OCI-LY7 (cell line): Measurements from ENCODE around the gene KLK11. TPM values are rescaled to one million over a fixed set of nuclear protein-coding genes. Genes with fewer than 3 reads are reported as not detected.
"Not testable (repeated sequence)": the region's sequence is repeated elsewhere in the genome, so short reads cannot be mapped to it uniquely, and the experiment has no call there.

Experiments used
- BruUV-seq: library from RNA; stranded (reverse); fragments of 400-500 nt; replicated peaks from 2 replicates; lab custom pipeline; 2021; lab: Mats Ljungman, UMichigan
- CTCF ChIA-PET: fragments of 300-600 bp; sonication (Branson Sonifier 250); formaldehyde crosslinking; loops from one replicate; lab custom pipeline; 2022; ENCODE audit warnings: antibody characterized with exemption; ENCODE audit not compliant: unreplicated experiment; lab: Charles Lee
- POLR2A ChIA-PET: fragments of 300-600 bp; sonication (Branson Sonifier 250); formaldehyde crosslinking; loops from one replicate; lab custom pipeline; 2022; ENCODE audit warnings: antibody characterized with exemption; lab: Charles Lee
- DNase-seq: peaks from one replicate; pipeline ENCODE4 v3.0.0-alpha.2; 2015; ENCODE audit warnings: low spot score
- H2AFZ ChIP-seq: fragments of 200-600 bp; sonication (generic), shearing (Covaris generic); 2 replicates; pipeline ENCODE4 v1.6.1; 2014; ENCODE audit warnings: mild to moderate bottlenecking, antibody characterized with exemption, low read length, moderate library complexity
- H3K27ac ChIP-seq: fragments of 200-600 bp; sonication (generic); 2 replicates; pipeline ENCODE4 v1.5.1; 2014; ENCODE audit warnings: mixed run types, low read depth, mild to moderate bottlenecking, moderate library complexity, low read length, inconsistent platforms; ENCODE audit not compliant: poor library complexity, severe bottlenecking
- H3K36me3 ChIP-seq: fragments of 200-600 bp; sonication (generic); 2 replicates; pipeline ENCODE4 v1.6.1; 2014; ENCODE audit warnings: mild to moderate bottlenecking, antibody characterized with exemption, low read length, moderate library complexity, mixed read lengths; ENCODE audit not compliant: insufficient read depth
- H3K4me1 ChIP-seq: fragments of 200-600 bp; sonication (generic); 2 replicates; pipeline ENCODE4 v1.5.1; 2014; ENCODE audit warnings: mild to moderate bottlenecking, low read length; ENCODE audit not compliant: insufficient read depth, poor library complexity, severe bottlenecking
- H3K4me2 ChIP-seq: fragments of 200-600 bp; sonication (generic); 2 replicates; pipeline ENCODE4 v1.6.1; 2014; ENCODE audit warnings: mild to moderate bottlenecking, low read length
- H3K4me3 ChIP-seq: fragments of 200-600 bp; sonication (generic); 2 replicates; pipeline ENCODE4 v1.5.1; 2014; ENCODE audit warnings: mild to moderate bottlenecking, low read depth, low read length; ENCODE audit not compliant: poor library complexity, severe bottlenecking
- H3K79me2 ChIP-seq: fragments of 200-600 bp; sonication (generic); 2 replicates; pipeline ENCODE4 v1.6.1; 2016; ENCODE audit warnings: low read depth, mild to moderate bottlenecking, low read length, moderate library complexity, mixed read lengths; ENCODE audit not compliant: insufficient read depth
- H3K9me2 ChIP-seq: fragments of 200-600 bp; sonication (generic); 2 replicates; pipeline ENCODE4 v1.6.1; 2016; ENCODE audit warnings: mild to moderate bottlenecking, low read length, mixed read lengths; ENCODE audit not compliant: insufficient read depth
- H3K9me3 ChIP-seq: fragments of 200-600 bp; sonication (generic); 2 replicates; pipeline ENCODE4 v1.6.1; 2014; ENCODE audit warnings: mild to moderate bottlenecking, mixed run types, low read length, mixed read lengths
- H4K20me1 ChIP-seq: fragments of 200-600 bp; sonication (generic); 2 replicates; pipeline ENCODE4 v1.6.1; 2014; ENCODE audit warnings: mild to moderate bottlenecking, antibody characterized with exemption, low read length, moderate library complexity, mixed read lengths; ENCODE audit not compliant: insufficient read depth
- EZH2phosphoT487 ChIP-seq: fragments of 200-600 bp; sonication (generic); IDR thresholded peaks from 2 replicates; pipeline ENCODE4 v1.6.1; 2018; ENCODE audit warnings: low read depth, borderline replicate concordance, mild to moderate bottlenecking, mixed run types, antibody characterized with exemption, low read length, moderate library complexity, mixed read lengths
- intact Hi-C: fragments of 100-400 bp; cut with micrococcal nuclease; formaldehyde crosslinking; loops from one replicate; pipeline ENCODE4 v1.10.0; 2022; ENCODE audit not compliant: unreplicated experiment
- total RNA-seq, 2 experiments: library from RNA; depleted of rRNA in 1 of 2; stranded (reverse); fragments of >200 nt in 1 of 2; shearing (Covaris generic) in 1 of 2; gene quantifications; 2 replicates each; pipeline ENCODE4 v1.2.3, GENCODE V29; 2014 to 2022
- TF ChIP-seq, protein P1 (sequence below): fragments of 200-600 bp; sonication (generic); conservative IDR thresholded peaks from 2 replicates; pipeline ENCODE4 v1.5.1; 2014; ENCODE audit warnings: mild to moderate bottlenecking, antibody characterized with exemption, low read length, moderate library complexity, mixed read lengths

KLK11 gene
- total RNA-seq, 2 experiments from 2014 or later, result not detected

DNA sequence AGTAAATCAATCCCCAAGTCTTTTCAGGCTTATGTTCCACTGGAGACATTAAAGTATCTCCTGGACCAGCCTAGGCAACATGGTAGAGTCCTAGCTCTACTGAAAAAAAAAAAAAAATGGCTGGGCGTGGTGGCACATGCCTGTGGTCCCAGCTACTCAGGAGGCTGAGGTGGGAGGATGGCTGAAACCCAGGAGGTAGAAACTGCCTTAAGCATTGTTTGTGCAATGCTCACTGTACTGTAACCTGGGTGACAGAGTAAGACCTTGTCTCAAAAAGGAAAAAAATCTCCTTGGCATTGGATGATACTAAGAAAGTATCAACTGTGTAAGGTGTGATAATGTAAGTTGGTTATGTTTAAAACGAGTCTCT, 33.8 kb downstream of the KLK11 start:
- Histone ChIP-seq H3K4me2 (no peak overlapping the region), H3K27ac (no peak overlapping the region), H3K36me3 (no peaks in the 10 kb centered on the region), H3K9me3 (peaks cover 12% of the 10 kb centered on the region; the same call in 1 of the 2 replicates), H3K4me3 (no peak overlapping the region), H2AFZ (no peak overlapping the region), H3K79me2 (no peaks in the 10 kb centered on the region), H3K9me2 (no peaks in the 10 kb centered on the region), H3K4me1 (no peaks in the 10 kb centered on the region), H4K20me1 (no peaks in the 10 kb centered on the region)
- intact Hi-C loops, result no loop called here
- no peak for DNase-seq
- TF ChIP-seq EZH2phosphoT487, result no peak
- TF ChIP-seq, protein P1, sequence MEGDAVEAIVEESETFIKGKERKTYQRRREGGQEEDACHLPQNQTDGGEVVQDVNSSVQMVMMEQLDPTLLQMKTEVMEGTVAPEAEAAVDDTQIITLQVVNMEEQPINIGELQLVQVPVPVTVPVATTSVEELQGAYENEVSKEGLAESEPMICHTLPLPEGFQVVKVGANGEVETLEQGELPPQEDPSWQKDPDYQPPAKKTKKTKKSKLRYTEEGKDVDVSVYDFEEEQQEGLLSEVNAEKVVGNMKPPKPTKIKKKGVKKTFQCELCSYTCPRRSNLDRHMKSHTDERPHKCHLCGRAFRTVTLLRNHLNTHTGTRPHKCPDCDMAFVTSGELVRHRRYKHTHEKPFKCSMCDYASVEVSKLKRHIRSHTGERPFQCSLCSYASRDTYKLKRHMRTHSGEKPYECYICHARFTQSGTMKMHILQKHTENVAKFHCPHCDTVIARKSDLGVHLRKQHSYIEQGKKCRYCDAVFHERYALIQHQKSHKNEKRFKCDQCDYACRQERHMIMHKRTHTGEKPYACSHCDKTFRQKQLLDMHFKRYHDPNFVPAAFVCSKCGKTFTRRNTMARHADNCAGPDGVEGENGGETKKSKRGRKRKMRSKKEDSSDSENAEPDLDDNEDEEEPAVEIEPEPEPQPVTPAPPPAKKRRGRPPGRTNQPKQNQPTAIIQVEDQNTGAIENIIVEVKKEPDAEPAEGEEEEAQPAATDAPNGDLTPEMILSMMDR, result no peak
- BruUV-seq, result no TSS peak
- ChIA-PET CTCF (no interaction called here), POLR2A (no interaction called here)

DNA sequence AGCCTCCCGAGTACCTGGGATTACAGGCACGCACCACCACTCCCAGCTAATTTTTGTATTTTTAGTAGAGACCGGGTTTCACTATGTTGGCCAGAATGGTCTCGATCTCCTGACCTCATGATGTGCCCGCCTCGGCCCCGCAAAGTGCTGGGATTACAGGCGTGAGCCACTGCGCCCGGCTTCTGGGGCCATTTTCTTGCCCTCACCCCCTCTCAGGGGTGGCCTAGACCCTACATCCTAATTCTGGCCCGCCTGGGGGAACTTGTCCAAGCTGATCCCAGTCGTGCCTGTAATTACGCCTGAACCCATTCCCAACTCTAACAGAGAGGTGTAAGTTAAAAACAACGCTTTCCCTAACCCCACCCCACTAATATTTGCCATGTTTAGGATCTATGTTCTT, 42.0 kb downstream of the KLK11 start:
- H3K4me1 ChIP-seq, H2AFZ ChIP-seq, BruUV-seq, POLR2A ChIA-PET, CTCF ChIA-PET, H3K27ac ChIP-seq, H4K20me1 ChIP-seq, H3K79me2 ChIP-seq, H3K4me3 ChIP-seq, H3K36me3 ChIP-seq, H3K9me3 ChIP-seq, intact Hi-C loops, H3K4me2 ChIP-seq, H3K9me2 ChIP-seq, DNase-seq: not testable (repeated sequence)

DNA sequence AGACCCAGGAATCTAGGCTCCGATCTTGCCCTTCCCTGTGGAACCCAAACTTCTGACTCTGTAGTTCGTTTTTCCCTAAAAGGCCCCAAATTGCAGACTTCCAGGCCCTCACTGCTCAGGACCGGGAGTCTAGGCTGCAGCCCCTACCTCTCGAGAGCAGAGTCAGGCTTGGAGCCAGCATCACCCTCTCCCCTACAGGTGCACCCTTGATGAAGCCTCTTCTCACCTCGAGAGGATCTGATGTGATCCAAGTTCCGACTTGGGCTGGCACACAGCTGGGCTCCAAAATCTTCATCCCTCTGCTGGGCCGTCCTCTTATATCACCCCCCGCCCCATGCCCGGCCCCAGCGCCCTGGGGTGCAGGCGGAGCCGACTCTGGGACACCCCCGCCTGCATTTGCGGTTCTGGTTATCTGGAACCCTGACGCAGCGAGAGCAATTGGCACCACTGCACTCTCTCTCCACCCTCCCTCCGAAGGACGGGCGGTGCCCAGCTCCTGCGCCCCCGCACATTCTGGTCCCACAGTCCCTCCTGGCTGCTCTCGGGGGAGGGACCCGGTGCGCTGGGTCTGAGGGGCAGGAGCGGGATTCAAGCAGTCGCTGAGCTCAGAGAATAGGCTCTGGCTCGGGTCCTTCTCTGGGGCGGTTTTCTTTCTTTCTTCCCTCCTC, 42.7 kb downstream of the KLK11 start, which contains the start of gene KLK7:
Gene KLK7 (minus strand): TSS at position 293 of the 668 bp plus-strand sequence. CDS start 1,518 bp downstream, outside the sequence.
- TF ChIP-seq, protein P1, result no peak
- no peak for TF ChIP-seq EZH2phosphoT487
- CTCF ChIA-PET, result no interaction called here

More for the DNA sequence above, 42.7 kb downstream of the KLK11 start, which contains the start of gene KLK7:
- H3K4me1 ChIP-seq, result no peaks in the 10 kb centered on the region
- POLR2A ChIA-PET, result no interaction called here
- H3K36me3 ChIP-seq, result no peaks in the 10 kb centered on the region
- H3K79me2 ChIP-seq, result no peaks in the 10 kb centered on the region
- H4K20me1 ChIP-seq, result no peaks in the 10 kb centered on the region
- H3K9me3 ChIP-seq, result no peaks in the 10 kb centered on the region
- no peak within 1 kb of the TSS for H3K4me3 ChIP-seq
- H3K9me2 ChIP-seq, result no peaks in the 10 kb centered on the region
- H3K4me2 ChIP-seq, result no peak within 1 kb of the TSS
- BruUV-seq, result no TSS peak
- H2AFZ ChIP-seq, result no peak within 1 kb of the TSS
- intact Hi-C loops, result no loop called here
- no peak for DNase-seq
- H3K27ac ChIP-seq, result no peak within 1 kb of the TSS
